Fibroblast of peridontal ligament (primary cell): ENCODE results near the gene ACSS3.
"Not testable (repeated sequence)": the region's sequence is repeated elsewhere in the genome, so short reads cannot be mapped to it uniquely, and the experiment has no call there.

Experiments used
- DNase-seq: peaks from one replicate; pipeline ENCODE4 v3.0.0-alpha.2; 2010; ENCODE audit errors: extremely low read depth

ACSS3 gene

GRCh38 chr12:81094718-81095360 lies 17.0 kb downstream of the ACSS3 start:
- no peak for DNase-seq

GRCh38 chr12:81095501-81096232 lies 17.8 kb downstream of the ACSS3 start:
- peak; percentile 76 for DNase-seq

- DNase-seq: no peak
Observed at GRCh38 chr12:81105687-81106086, 27.8 kb downstream of the ACSS3 start.

DNA sequence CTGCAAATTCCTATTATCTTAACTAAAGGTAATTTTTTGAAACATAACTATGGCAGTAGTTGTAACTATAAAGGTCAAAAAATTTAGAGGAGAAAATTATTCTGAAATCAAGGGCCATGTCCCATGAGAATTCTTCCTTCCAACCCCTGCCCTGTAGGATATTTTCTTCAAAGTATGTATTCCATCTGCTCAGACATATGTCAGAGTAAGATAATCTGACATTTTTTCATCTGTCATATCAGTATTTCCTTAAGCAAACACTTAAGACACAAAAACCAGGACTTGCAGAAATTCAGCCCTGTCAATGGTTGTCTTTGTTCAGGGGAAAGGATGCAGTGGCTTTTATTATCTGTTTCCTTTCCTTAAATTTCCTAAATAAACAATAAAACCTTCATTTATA lies 36.3 kb downstream of the ACSS3 start:
- no peak for DNase-seq

GRCh38 chr12:81119069-81119468 lies 41.2 kb downstream of the ACSS3 start:
- DNase-seq: not testable (repeated sequence)

GRCh38 chr12:81120961-81121360 lies 43.1 kb downstream of the ACSS3 start:
- no peak for DNase-seq

- DNase-seq: no peak
Observed at GRCh38 chr12:81123611-81124010, 45.7 kb downstream of the ACSS3 start.

DNA sequence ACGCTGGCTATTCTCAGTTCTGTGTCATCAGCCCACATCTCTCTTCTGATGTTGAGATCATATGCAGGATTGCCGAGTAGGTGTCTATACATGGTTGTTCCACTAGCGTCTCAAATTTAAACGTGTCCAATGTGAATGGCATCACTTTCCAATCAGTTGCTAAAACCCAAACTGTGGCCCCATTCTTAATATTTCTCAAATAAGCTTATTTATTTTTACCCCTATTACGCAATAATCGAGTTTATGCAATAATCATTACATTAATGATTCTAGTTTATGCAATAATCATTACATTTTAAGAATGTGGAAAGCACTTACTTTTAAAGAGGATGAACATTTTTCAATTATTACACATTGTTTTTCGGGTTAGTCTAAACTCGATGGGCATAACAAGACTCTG lies 47.8 kb downstream of the ACSS3 start:
- no peak for DNase-seq

- peak; percentile 69 for DNase-seq
Observed at GRCh38 chr12:81128930-81129554, 51.2 kb downstream of the ACSS3 start.

GRCh38 chr12:81136519-81136918 lies 58.6 kb downstream of the ACSS3 start:
- no peak for DNase-seq

GRCh38 chr12:81137801-81138200 lies 59.9 kb downstream of the ACSS3 start:
- no peak for DNase-seq

DNA sequence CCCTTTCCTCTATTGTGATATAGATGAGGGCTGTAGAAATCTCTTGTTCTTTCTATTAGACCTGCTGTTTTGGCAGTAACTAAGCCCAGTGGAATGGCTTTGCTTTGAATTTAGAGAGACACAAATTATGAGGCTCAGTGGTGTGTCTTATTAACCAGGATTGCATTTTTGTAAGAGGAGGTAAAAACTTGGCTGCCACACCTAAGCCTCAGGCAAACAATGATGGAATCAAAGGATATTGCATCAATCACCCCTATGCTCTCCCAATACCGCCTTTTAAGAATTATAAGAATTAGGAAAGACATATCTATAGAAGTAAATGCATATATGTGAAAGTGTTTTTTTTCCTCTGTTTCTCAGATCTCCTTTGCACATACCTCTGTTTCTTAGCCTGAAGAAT lies 63.3 kb downstream of the ACSS3 start:
- DNase-seq: no peak

GRCh38 chr12:81143057-81143456 lies 65.2 kb downstream of the ACSS3 start:
- no peak for DNase-seq

DNA sequence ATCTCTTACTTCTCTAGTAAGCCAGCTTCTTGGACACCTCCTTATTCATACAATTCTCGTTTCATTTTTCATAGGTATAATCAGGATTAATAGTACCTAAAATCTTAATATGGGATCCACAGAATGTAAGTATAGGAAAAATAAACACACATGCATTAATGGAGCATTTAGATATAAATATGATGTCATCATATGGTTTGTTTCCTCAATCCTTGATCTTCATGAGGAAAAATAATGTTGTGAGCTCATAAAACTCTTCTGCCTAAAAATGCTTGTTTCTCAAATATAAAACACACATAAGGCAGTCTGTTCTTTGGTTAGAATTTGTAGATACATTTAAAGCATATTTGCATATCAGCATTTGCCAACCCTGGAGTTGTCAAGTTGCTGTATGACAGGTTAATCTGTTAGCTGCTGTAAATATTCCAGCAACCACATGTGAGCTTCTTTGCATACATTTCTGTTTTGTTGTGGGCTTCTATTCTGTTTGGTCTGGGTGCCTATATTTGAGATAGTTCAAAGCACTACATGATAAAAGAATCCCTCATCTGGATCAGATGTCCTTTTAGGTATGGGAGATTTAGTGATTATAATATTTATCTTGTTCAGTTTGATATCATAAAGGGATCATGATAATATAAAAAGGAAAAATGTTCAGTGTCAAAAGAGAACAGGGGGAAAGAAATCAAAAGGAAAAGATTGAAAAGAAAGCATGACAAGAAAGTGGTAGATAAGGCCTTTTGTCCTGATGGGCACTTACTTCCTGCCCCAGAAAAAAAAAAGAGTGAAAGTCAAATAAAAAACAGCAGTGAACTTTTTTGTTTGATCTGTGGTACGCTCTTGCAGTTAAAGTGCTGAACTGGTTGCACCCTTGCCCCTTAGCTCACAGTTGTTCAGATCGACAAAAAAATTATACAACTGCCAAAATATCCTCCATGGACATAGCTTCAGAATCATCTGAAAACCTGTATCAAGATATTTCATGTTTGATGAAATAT lies 68.6 kb downstream of the ACSS3 start:
- DNase-seq: no peak

DNA sequence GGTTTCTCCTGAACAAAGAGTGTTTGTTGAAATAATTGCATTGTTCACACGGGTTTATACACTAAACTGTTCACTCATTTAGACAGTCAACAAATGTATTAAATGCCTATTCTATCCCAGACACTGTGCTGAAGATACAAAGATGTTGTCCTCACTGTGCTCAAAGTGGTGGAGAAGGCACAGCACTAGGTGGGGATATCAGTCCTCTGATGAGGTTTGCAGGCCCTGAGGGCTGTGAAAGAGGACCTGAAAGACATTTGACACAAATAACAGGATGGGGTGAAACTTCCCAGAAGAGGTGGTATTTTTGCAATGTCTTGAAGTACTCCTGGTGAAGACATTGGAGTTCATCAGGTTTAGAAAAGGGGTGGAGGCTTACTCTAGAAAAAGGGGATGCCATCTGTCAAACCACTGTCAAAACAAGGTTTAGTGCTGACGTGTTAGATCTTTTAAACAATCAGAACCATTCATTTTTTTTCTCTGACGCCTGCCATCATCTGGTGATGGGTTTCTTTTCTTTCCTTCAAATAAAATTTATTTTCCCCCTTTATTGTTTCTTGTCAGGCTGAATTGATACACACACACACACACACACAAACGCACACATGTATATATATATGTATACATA lies 69.5 kb downstream of the ACSS3 start:
- DNase-seq: no peak

GRCh38 chr12:81150382-81150781 lies 72.5 kb downstream of the ACSS3 start:
- no peak for DNase-seq

GRCh38 chr12:81159856-81160255 lies 82.0 kb downstream of the ACSS3 start:
- no peak for DNase-seq

DNA sequence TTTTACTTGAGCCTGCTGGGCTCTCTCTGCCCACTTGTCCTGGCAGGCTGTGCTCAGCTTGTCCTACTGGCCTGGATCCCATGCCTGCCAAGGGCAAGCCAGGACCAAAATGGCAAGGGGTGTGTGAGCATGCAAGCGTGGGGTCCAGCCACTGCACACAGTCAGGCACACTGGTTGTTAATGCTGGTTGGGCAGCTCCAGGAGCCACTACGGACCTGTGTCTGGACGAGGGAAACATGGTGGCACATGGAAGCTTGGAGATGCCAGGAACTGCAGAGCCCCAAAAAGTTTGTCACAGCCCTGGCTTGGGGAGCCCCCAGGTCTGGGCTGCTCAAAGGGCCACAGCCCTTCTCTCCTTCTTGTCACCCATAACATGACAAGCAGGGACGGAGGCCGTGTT lies 83.8 kb downstream of the ACSS3 start:
- DNase-seq: no peak

GRCh38 chr12:81162391-81163136 lies 84.7 kb downstream of the ACSS3 start:
- no peak for DNase-seq

GRCh38 chr12:81164827-81165226 lies 86.9 kb downstream of the ACSS3 start:
- DNase-seq: no peak

GRCh38 chr12:81166790-81167189 lies 88.9 kb downstream of the ACSS3 start:
- DNase-seq: no peak
